ENCODE results near the gene ATOH8. TPM values are rescaled to one million over a fixed set of nuclear protein-coding genes. Genes with fewer than 3 reads are reported as not detected.

ATOH8 gene
- total and polyA plus RNA-seq, 10 of the 15 experiments (the other 5 are each of a cell fraction or from before 2014, with no cell fraction given): 0.03 to 0.60 TPM; not detected in 8

DNA sequence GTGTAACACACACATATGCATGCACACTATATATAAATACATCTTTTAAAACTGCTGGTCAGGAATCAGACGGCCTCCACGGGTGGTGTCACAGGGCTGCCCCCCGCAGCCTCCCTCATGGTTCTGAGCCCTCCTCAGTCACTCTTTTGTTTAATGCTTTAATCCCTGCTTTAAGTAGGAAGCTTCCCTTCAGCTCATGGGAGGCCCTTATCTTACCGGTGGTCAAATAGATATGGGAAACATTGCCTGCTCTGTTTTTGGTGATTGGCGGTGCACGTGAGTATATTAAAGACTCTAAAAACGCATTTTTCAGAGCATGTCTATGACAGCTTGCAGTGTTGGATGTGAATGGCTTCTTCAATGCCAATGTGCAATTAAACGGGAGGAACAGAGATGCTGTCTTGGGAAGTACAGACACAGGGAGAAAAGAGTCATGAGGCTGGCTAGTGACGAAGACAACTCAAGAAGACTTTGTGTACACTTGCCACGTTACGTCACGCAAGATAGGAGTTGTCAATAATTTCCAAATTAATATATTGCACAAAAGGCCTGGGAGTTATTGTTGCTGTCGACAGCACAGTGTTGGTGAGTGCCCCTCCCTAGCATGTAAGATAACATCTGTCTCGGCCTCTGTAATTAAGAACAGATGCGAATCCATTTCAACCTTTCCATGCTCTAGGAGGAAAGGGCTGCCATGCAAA is 36.3 kb upstream of the ATOH8 start:
- no peak overlapping the region for H3K4me2 ChIP-seq (ENCODE audit: control insufficient read depth, insufficient read depth)
- WGBS (ENCODE audit: insufficient coverage, insufficient replicate concordance, low lambda C conversion rate, missing lambda C conversion rate): 58% methylated on average over 15 of the region's 15 CpGs

More for the DNA sequence above, 36.3 kb upstream of the ATOH8 start:
- no peaks in the 10 kb centered on the region; the same call in 2 of the 3 replicates for H3K9me3 ChIP-seq (replicated peaks; ENCODE audit: control insufficient read depth, insufficient read depth, low read length)
- DNase-seq (ENCODE audit: low read depth, low spot score) (no peak), ATAC-seq (no peak), FAIRE-seq (no peak)
- no peak overlapping the region for H3K9ac ChIP-seq (ENCODE audit: control insufficient read depth, insufficient read depth, low read length)
- no peak overlapping the region for H3K4me3 ChIP-seq
- ChIA-PET CTCF (interaction anchor here (0.7 to 3.8 kb wide), 7 partner anchors 8 to 110 kb away, joined by 3 to 27 read pairs (median 9); no protein-coding TSS in a partner anchor), POLR2A (no interaction called here), SMC1A (ENCODE audit: uncharacterized antibody, unreplicated experiment) (interaction anchor here (1.1 to 3.6 kb wide), 3 partner anchors 9 to 96 kb away, joined by 3 to 22 read pairs (median 3); no protein-coding TSS in a partner anchor), RAD21 (ENCODE audit: unreplicated experiment) (no interaction called here)
- H3K27me3 ChIP-seq (replicated peaks in 1 of 2; ENCODE audit: control insufficient read depth in 2 of 2, insufficient read depth in 2 of 2, low read length in 1 of 2): peaks cover 0 to 2% of the 10 kb centered on the region in 2 experiments; a peak in 2 of 4 replicates
- H3K36me3 ChIP-seq (ENCODE audit: control insufficient read depth in 2 of 2, insufficient read depth in 2 of 2, low read length in 1 of 2): no peaks in the 10 kb centered on the region
- no peaks in the 10 kb centered on the region for H4K20me1 ChIP-seq (ENCODE audit: control insufficient read depth, insufficient read depth)
- no peaks in the 10 kb centered on the region for H3K79me2 ChIP-seq (ENCODE audit: control insufficient read depth, insufficient read depth, low read length)
- no peak overlapping the region for H2AFZ ChIP-seq (ENCODE audit: control insufficient read depth, low read depth, low read length)
- H3K27ac ChIP-seq (ENCODE audit: control insufficient read depth, insufficient read depth): no peak overlapping the region
- H3K4me1 ChIP-seq (ENCODE audit: control insufficient read depth, insufficient read depth, low read length): no peaks in the 10 kb centered on the region
- in situ Hi-C loops (cut with MboI) (no loop called here), intact Hi-C loops (cut with micrococcal nuclease; ENCODE audit: unreplicated experiment) (no loop called here)
- TF ChIP-seq HDAC2 (IDR thresholded peaks at IDR 0.05): no peak
- TF ChIP-seq HDGF (IDR thresholded peaks at IDR 0.05): no peak
- TF ChIP-seq NFYA (IDR thresholded peaks at IDR 0.05; ENCODE audit: borderline replicate concordance, low read depth, low read length): no peak
- TF ChIP-seq TARDBP (IDR thresholded peaks at IDR 0.05; ENCODE audit: borderline replicate concordance): no peak
- TF ChIP-seq BHLHE40 (IDR thresholded peaks at IDR 0.05; ENCODE audit: borderline replicate concordance in 1 of 2, low read depth in 2 of 2, low read length in 1 of 2): no peak
- no peak for TF ChIP-seq RUNX3 (IDR thresholded peaks at IDR 0.05; ENCODE audit: low read length)
- TF ChIP-seq POU2F2 (IDR thresholded peaks at IDR 0.05; ENCODE audit: borderline replicate concordance, low read depth, low read length): no peak
- TF ChIP-seq RFX5 (IDR thresholded peaks at IDR 0.05; ENCODE audit: low read depth, low read length): no peak
- no peak for TF ChIP-seq FOXK2 (IDR thresholded peaks at IDR 0.05)
- no peak for TF ChIP-seq YBX1 (IDR thresholded peaks at IDR 0.05)
- TF ChIP-seq CBX5 (IDR thresholded peaks at IDR 0.05; ENCODE audit: low read depth): no peak
- TF ChIP-seq, protein P1, sequence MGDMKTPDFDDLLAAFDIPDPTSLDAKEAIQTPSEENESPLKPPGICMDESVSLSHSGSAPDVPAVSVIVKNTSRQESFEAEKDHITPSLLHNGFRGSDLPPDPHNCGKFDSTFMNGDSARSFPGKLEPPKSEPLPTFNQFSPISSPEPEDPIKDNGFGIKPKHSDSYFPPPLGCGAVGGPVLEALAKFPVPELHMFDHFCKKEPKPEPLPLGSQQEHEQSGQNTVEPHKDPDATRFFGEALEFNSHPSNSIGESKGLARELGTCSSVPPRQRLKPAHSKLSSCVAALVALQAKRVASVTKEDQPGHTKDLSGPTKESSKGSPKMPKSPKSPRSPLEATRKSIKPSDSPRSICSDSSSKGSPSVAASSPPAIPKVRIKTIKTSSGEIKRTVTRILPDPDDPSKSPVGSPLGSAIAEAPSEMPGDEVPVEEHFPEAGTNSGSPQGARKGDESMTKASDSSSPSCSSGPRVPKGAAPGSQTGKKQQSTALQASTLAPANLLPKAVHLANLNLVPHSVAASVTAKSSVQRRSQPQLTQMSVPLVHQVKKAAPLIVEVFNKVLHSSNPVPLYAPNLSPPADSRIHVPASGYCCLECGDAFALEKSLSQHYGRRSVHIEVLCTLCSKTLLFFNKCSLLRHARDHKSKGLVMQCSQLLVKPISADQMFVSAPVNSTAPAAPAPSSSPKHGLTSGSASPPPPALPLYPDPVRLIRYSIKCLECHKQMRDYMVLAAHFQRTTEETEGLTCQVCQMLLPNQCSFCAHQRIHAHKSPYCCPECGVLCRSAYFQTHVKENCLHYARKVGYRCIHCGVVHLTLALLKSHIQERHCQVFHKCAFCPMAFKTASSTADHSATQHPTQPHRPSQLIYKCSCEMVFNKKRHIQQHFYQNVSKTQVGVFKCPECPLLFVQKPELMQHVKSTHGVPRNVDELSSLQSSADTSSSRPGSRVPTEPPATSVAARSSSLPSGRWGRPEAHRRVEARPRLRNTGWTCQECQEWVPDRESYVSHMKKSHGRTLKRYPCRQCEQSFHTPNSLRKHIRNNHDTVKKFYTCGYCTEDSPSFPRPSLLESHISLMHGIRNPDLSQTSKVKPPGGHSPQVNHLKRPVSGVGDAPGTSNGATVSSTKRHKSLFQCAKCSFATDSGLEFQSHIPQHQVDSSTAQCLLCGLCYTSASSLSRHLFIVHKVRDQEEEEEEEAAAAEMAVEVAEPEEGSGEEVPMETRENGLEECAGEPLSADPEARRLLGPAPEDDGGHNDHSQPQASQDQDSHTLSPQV (IDR thresholded peaks at IDR 0.05): no peak
- TF ChIP-seq GATAD2B (conservative IDR thresholded peaks at IDR 0.05; ENCODE audit: low read depth): no peak
- BruUV-seq (replicated peaks): no TSS peak
